Measurements from ENCODE around the gene ALKBH3.

GRCh38 chr11:43954241-43954640, 73.6 kb downstream of the ALKBH3 start:
- TF ChIP-seq, protein P1, sequence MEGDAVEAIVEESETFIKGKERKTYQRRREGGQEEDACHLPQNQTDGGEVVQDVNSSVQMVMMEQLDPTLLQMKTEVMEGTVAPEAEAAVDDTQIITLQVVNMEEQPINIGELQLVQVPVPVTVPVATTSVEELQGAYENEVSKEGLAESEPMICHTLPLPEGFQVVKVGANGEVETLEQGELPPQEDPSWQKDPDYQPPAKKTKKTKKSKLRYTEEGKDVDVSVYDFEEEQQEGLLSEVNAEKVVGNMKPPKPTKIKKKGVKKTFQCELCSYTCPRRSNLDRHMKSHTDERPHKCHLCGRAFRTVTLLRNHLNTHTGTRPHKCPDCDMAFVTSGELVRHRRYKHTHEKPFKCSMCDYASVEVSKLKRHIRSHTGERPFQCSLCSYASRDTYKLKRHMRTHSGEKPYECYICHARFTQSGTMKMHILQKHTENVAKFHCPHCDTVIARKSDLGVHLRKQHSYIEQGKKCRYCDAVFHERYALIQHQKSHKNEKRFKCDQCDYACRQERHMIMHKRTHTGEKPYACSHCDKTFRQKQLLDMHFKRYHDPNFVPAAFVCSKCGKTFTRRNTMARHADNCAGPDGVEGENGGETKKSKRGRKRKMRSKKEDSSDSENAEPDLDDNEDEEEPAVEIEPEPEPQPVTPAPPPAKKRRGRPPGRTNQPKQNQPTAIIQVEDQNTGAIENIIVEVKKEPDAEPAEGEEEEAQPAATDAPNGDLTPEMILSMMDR (IDR thresholded peaks at IDR 0.05): no peak
- no peak for TF ChIP-seq ZFX (IDR thresholded peaks at IDR 0.05; ENCODE audit: borderline replicate concordance)

All from 22Rv1 (cell line).